ENCODE data around the gene RAB17.

The RAB17 gene

DNA sequence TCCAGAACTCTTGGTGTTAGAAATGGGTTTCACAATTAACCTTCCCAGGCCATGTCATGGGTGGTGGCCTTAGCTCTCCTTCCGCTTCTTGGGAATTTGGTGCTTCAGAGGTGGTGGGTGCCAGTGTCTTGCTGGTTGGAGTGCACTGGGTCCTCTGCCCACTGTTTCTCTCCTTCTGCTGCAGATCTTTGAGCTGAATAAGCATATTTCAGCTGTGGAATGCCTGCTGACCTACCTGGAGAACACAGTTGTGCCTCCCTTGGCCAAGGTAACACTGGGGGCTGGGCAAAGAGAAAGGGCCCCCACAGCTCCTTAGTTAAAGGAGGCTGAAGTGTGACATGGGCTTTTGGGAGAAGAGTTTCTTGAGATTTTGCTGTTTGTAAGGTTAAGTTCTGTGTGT lies 56.2 kb downstream of the RAB17 start:
- DNase-seq: no peak

DNA sequence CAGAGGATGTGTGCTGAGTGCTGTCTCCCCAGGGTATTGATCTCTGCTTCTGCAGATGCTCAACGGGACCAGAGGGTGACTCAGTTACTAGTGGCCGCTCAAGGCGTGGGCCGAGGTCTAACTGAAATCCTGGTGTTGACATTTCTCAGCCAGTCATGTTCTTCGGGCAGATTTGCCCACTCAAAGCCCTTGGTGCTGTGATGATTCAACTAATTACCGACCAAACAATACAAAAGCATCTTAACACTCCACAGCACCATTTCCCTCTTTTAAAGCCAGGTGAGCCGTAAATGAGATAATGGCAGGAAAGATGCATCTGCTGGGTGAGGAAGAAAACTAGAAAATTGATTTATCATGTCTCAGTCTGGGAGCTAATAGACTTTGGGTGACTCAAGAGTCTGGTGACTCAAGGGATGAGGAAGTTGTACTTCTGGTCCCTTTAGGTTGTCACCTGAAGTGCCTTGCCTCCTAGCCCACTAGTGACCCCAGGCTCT lies 56.8 kb downstream of the RAB17 start:
- no peak for DNase-seq

DNA sequence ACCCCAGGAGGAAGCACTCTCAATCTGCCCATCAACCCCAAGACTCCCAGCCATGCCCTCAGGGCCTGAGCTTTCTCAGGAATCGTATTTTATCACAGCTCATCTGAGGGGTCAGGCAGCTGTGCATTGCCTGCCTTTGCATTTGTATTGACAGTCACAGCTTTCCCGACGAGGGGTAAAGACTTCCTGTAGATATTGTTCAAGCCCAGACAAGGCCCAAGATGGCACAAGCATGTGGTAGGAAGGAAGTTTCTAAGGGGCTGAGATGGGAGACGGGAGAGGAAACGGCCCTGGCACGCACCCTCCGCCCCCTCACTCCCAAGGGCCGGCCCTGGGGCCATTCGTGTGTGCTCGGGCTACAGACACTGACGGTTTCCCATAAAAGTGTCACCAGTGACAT lies 58.4 kb downstream of the RAB17 start:
- DNase-seq: no peak

DNA sequence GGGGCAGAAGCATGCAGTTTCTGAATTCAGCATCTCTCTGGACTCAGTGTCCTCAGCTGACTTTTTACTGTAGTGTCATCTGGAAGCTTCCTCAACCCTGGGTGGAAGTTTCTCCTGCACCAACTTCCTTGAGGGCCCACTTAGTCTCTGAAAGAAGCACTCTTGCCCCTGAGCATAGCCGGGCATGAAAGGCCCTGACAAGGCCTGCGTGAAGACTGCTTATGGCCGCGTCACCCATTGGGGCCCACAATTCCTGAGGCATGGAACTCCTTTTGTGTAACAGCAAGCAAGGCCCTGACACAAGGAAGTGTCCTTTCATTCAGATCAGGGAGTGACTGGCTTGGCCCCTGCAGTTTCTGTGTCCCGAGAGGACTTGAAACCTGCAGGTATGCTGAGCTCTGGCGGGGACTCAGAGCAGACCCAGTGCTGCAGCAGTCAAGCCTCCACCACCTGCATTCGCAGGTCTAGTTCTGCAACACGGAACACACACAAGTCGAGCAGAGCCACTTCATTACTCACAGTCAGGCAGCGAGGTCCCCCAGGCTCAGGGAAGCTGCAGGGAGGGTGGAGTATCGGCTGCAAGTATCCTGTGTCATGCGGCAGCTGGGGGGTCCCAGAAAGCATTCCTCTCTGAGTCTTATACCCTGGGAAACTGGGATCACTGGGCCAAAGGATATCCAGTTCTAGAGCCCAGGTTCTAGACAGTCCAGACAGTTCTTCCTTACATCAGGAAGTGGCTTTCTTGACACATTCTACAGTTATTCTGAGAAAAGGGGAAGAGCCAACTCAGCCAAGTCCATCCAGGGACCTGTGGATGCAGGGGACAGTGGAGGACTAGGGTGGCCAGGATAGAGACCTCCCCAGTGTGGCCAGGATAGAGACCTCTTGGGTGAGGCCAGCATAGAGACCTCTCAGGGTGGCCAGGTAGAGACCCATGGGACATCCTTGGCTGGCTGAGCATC lies 59.8 kb downstream of the RAB17 start:
- DNase-seq: no peak

DNA sequence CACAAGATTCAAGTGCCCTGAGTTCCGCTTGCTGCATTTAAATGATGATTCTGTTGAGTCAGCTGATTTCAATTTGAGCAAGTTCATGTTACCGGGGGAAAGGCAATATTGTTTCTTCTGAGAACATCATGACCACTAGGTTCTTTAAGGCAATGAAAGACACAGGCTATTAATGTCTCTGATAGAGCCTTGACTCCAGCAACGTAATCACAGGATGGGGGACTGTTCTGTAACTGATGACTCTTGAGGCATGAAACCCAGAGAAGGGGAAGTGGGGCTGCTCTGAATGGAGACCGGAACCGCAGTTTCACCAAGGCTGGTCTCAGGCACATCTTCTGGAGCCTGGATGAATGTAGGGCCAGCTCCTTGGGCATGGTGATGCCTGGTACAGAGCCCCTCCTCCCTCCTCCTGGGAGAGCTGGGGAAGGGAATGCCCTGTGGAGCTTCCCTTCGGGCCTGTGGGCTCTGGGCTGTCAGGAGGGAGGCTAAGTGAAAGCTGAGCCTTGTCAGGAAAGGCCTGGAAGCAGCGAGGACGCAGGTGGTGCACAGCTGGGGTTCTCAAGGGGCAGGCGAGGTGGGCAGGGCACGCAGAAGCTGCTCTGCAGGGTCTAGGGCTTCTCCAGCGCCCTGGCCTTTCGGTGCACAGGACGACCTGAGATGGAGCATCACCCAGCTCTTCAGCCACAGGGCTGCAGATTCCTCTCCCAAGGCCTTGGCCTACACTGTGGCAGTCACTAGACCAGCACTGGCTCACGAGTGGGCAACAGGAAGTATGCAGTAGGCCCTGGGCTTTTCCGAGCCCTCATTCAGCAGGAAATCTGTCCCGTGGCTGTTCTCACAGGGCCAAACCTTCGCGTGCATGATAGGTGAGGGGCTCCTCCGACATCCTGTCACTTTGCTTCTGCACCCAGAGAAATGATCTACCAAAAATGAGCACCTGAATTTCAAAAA lies 60.8 kb downstream of the RAB17 start:
- no peak for DNase-seq

DNA sequence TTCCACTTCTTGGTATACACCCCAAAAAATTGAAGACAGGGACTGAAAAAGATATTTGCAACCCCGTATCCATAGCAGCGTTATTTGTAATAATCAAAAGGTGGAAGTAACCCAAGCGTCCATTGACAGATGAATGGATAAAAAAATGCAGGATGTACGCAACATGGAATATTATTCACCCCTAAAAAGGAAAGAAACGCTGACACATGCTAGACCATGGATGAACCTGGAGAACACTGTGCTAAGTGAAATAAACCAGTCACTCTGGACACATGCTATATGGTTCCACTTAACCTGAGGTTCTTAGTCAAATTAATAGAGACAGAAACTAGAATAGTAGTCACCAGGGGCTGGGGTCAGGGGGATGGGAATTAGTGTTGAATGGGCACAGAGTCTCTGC lies 62.8 kb downstream of the RAB17 start:
- DNase-seq: no peak

DNA sequence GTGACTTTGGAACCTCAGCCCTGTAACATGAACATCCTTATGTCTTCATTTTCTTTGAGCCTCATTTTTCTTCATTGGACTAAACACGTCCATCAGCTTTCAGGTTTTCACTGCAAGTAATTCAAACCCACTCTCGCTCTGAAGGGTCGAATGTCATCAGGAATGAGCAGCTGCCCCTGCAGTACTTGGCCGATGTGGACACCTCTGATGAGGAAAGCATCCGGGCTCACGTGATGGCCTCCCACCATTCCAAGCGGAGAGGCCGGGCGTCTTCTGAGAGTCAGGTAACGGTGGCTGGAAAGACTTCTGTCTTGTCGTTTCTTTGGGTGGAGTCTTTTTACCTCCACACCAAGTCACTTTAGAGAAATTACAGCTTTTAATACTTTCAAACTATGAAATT lies 63.3 kb downstream of the RAB17 start:
- no peak for DNase-seq

DNA sequence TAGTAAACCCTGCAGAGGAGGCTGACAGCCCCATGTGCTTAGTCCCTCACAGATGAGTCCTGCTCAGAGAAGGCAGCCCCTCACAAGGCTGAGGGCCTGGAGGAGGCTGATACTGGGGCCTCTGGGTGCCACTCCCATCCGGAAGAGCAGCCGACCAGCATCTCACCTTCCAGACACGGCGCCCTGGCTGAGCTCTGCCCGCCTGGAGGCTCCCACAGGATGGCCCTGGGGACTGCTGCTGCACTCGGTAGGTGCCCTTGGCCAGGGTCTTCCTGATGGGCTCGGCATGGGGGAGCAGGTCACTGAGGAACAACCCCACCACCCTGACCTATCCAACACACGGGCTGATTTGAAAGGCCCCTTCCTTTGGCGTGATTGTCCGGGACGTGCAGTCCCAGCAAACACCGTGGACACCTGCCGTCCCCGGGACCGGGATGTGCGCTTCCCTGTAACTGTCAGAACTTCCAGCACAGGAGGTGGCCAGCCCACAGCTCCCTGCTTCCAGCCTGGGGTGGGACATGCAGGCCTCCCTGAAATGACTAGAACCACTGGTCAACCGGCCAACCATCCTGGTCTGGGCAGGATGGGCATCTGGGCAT lies 64.9 kb downstream of the RAB17 start:
- DNase-seq: no peak

DNA sequence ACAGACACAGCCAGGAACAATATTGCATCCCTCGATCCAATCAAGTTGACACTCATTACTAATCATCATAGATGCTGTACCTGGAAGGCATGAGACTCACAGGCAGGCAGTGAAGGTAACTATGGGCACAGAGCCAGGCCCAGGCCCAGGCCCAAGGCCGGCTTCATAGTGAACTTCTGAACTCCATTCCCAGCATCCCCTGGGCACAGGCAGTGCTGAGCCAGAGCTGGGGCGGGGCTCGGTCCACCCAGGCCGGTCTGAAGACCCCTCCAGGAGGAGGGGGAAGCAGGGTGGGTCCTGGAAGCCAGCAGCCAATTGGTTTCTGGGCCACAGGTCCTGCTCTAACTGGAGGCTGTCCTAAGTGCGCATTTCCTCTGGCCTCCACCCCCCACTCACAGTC lies 65.9 kb downstream of the RAB17 start:
- DNase-seq: no peak
